ENCODE results near the gene ATP6AP1.

ATP6AP1 gene

GRCh38 chrX:154435171-154435733, 6.8 kb downstream of the ATP6AP1 start:
- Histone ChIP-seq H2BK5ac (ENCODE audit: low read length) (no peak overlapping the region), H3K18ac (ENCODE audit: low read length) (no peak overlapping the region), H2BK120ac (ENCODE audit: low read depth, low read length) (no peak overlapping the region), H3K4me2 (ENCODE audit: low read length) (no peak overlapping the region), H4K8ac (ENCODE audit: low read depth, low read length) (no peak overlapping the region), H3K56ac (ENCODE audit: low read length) (no peak overlapping the region), H3K79me1 (ENCODE audit: low read length) (peaks cover 5% of the 10 kb centered on the region), H3K79me2 (ENCODE audit: control insufficient read depth, insufficient read depth, low read length) (peaks cover 17% of the 10 kb centered on the region), H3K4me1 (ENCODE audit: control insufficient read depth, low read depth, low read length) (no peaks in the 10 kb centered on the region), H3K23ac (ENCODE audit: low read length) (no peak overlapping the region), H3K4ac (ENCODE audit: low read depth, low read length) (no peak overlapping the region), H3K27me3 (ENCODE audit: insufficient read depth, low read length, poor library complexity) (no peaks in the 10 kb centered on the region), H3K4me3 (ENCODE audit: low read length) (no peak overlapping the region), H2BK15ac (replicated peaks; ENCODE audit: low read depth) (no peak overlapping the region), H3K27ac (ENCODE audit: low read depth, low read length) (no peak overlapping the region), H2AK5ac (ENCODE audit: low read length) (no peak overlapping the region), H3K36me3 (ENCODE audit: control insufficient read depth, insufficient read depth, low read length) (peaks cover 2% of the 10 kb centered on the region), H4K5ac (ENCODE audit: low read length) (no peak overlapping the region), H3K9ac (ENCODE audit: low read length) (no peak overlapping the region)
- no peak for DNase-seq
- no CpG with 5 or more reads among the region's 19 CpGs for WGBS (ENCODE audit: extremely low coverage, insufficient coverage, low lambda C conversion rate)

DNA sequence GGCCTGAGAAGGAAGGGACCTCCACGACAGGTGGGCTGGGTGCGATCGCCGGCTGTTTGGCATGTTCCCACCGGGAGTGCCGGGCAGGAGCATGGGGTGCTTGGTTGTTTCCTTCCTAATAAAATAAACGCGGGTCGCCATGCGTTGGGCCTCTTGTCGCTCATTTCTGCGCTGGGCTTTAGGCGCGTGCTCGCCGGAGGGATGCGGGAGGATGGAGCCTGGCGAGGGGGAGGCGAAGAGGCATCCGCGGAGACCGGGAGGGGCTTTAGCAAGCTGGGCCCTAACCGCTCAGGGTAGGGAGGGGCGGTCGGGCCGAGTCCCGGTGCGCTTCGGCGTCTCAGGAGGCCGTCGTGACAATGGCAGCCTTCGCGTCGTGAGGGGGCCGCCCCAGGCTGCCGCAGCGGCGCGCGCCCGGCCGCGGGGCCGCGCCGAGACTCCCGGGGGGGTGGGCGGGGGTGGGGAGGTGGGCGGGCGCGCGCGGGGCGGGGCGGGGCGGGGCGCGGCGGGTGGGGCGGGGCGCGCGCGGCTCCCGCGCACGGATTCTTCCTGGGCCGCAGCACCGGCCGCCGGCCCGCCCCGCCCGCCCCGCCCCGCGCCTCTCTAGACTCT, 8.0 kb downstream of the ATP6AP1 start:
- peak overlapping the region; percentile 82 for H3K56ac ChIP-seq (ENCODE audit: low read length)
- no peak overlapping the region for H4K8ac ChIP-seq (ENCODE audit: low read depth, low read length)
- no peak overlapping the region for H4K5ac ChIP-seq (ENCODE audit: low read length)
- H2AK5ac ChIP-seq (ENCODE audit: low read length) = no peak overlapping the region
- no peaks in the 10 kb centered on the region for H3K4me1 ChIP-seq (ENCODE audit: control insufficient read depth, low read depth, low read length)
- peaks cover 17% of the 10 kb centered on the region for H3K79me2 ChIP-seq (ENCODE audit: control insufficient read depth, insufficient read depth, low read length)
- H3K4me3 ChIP-seq (ENCODE audit: low read length) = peak overlapping the region; percentile 26
- H3K27me3 ChIP-seq (ENCODE audit: insufficient read depth, low read length, poor library complexity) = no peaks in the 10 kb centered on the region
- peak overlapping the region; percentile 34 for H3K4me2 ChIP-seq (ENCODE audit: low read length)
- DNase-seq = peak; percentile 60
- no peak overlapping the region for H2BK120ac ChIP-seq (ENCODE audit: low read depth, low read length)
- H3K36me3 ChIP-seq (ENCODE audit: control insufficient read depth, insufficient read depth, low read length) = peaks cover 2% of the 10 kb centered on the region
- H3K4ac ChIP-seq (ENCODE audit: low read depth, low read length) = peak overlapping the region; percentile 92
- H3K27ac ChIP-seq (ENCODE audit: low read depth, low read length) = peak overlapping the region; percentile 87
- peak overlapping the region; percentile 98 for H3K18ac ChIP-seq (ENCODE audit: low read length)
- no peak overlapping the region for H3K23ac ChIP-seq (ENCODE audit: low read length)
- H2BK15ac ChIP-seq (replicated peaks; ENCODE audit: low read depth) = no peak overlapping the region
- H3K9ac ChIP-seq (ENCODE audit: low read length) = peak overlapping the region; percentile 86
- no peak overlapping the region for H2BK5ac ChIP-seq (ENCODE audit: low read length)
- peaks cover 5% of the 10 kb centered on the region for H3K79me1 ChIP-seq (ENCODE audit: low read length)
- no CpG with 5 or more reads among the region's 78 CpGs for WGBS (ENCODE audit: extremely low coverage, insufficient coverage, low lambda C conversion rate)

DNA sequence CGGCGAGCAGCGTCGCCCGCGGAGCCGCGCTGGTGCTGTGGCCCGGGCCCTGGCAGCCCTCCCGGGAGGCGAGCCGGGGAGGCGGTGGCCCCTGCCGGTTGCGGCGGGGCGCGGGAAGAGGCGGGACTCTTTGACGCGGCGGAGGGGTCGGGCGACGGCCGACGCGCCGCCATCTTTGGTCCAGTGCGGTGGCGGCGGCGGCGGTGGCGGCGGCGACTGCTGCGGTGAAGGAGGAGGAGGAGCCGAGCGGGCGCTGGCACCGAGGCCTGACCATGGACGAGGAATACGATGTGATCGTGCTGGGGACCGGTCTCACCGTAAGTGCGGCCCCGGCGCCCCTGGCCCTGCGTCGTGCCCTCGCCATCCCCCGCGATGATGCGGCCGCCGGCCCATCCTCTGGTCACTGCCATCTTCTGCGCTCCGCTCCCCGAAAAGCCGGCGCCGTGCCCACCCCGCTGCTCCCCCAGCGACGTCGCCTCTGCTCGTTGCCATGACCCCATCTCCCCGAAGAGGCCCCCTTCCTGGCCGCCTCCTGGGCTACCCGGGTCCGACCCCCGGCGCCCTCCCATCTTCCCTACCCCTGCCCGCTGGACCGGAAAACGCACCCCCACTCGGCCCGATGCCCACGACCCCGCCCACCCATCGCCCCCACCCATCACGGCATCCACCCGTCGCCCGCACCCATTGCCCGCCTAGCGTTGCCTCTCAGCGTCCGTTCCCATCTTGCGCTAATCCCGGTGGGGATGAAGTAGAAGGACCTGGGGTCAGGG, 8.7 kb downstream of the ATP6AP1 start, which contains the start of gene GDI1:
Gene GDI1, plus strand, starts transcription at position 172 of the 770 bp plus-strand sequence. Its CDS starts 101 bp downstream, at position 273.
- H4K8ac ChIP-seq (ENCODE audit: low read depth, low read length) = no peak within 1 kb of the TSS
- no peak within 1 kb of the TSS for H2BK120ac ChIP-seq (ENCODE audit: low read depth, low read length)
- H3K4ac ChIP-seq (ENCODE audit: low read depth, low read length) = peak within 1 kb of the TSS; percentile 92
- H3K4me3 ChIP-seq (ENCODE audit: low read length) = peak within 1 kb of the TSS; percentile 68
- WGBS (ENCODE audit: extremely low coverage, insufficient coverage, low lambda C conversion rate) = no CpG with 5 or more reads among the region's 93 CpGs
- no peak within 1 kb of the TSS for H4K5ac ChIP-seq (ENCODE audit: low read length)
- H2AK5ac ChIP-seq (ENCODE audit: low read length) = no peak within 1 kb of the TSS
- H3K27me3 ChIP-seq (ENCODE audit: insufficient read depth, low read length, poor library complexity) = no peaks in the 10 kb centered on the region
- peaks cover 2% of the 10 kb centered on the region for H3K36me3 ChIP-seq (ENCODE audit: control insufficient read depth, insufficient read depth, low read length)
- peak within 1 kb of the TSS; percentile 93 for H3K56ac ChIP-seq (ENCODE audit: low read length)
- no peaks in the 10 kb centered on the region for H3K4me1 ChIP-seq (ENCODE audit: control insufficient read depth, low read depth, low read length)
- peak within 1 kb of the TSS; percentile 98 for H3K18ac ChIP-seq (ENCODE audit: low read length)
- H3K23ac ChIP-seq (ENCODE audit: low read length) = no peak within 1 kb of the TSS
- H2BK5ac ChIP-seq (ENCODE audit: low read length) = no peak within 1 kb of the TSS
- peak; percentile 52 for DNase-seq
- peak within 1 kb of the TSS; percentile 87 for H3K27ac ChIP-seq (ENCODE audit: low read depth, low read length)
- peaks cover 5% of the 10 kb centered on the region for H3K79me1 ChIP-seq (ENCODE audit: low read length)
- H3K4me2 ChIP-seq (ENCODE audit: low read length) = peak within 1 kb of the TSS; percentile 39
- peak within 1 kb of the TSS; percentile 86 for H3K9ac ChIP-seq (ENCODE audit: low read length)
- peaks cover 17% of the 10 kb centered on the region for H3K79me2 ChIP-seq (ENCODE audit: control insufficient read depth, insufficient read depth, low read length)
- H2BK15ac ChIP-seq (replicated peaks; ENCODE audit: low read depth) = no peak within 1 kb of the TSS

- Histone ChIP-seq H4K8ac (ENCODE audit: low read depth, low read length) (no peak overlapping the region), H2BK15ac (replicated peaks; ENCODE audit: low read depth) (no peak overlapping the region), H3K4me3 (ENCODE audit: low read length) (peak overlapping the region; percentile 61), H2BK5ac (ENCODE audit: low read length) (no peak overlapping the region), H3K9ac (ENCODE audit: low read length) (peak overlapping the region; percentile 86), H3K4me1 (ENCODE audit: control insufficient read depth, low read depth, low read length) (no peaks in the 10 kb centered on the region), H3K36me3 (ENCODE audit: control insufficient read depth, insufficient read depth, low read length) (peaks cover 2% of the 10 kb centered on the region), H2AK5ac (ENCODE audit: low read length) (no peak overlapping the region), H3K18ac (ENCODE audit: low read length) (no peak overlapping the region), H3K4ac (ENCODE audit: low read depth, low read length) (no peak overlapping the region), H3K79me2 (ENCODE audit: control insufficient read depth, insufficient read depth, low read length) (peaks cover 17% of the 10 kb centered on the region), H2BK120ac (ENCODE audit: low read depth, low read length) (no peak overlapping the region), H3K79me1 (ENCODE audit: low read length) (peaks cover 5% of the 10 kb centered on the region), H3K23ac (ENCODE audit: low read length) (no peak overlapping the region), H4K5ac (ENCODE audit: low read length) (no peak overlapping the region), H3K4me2 (ENCODE audit: low read length) (peak overlapping the region; percentile 39), H3K27ac (ENCODE audit: low read depth, low read length) (no peak overlapping the region), H3K27me3 (ENCODE audit: insufficient read depth, low read length, poor library complexity) (no peaks in the 10 kb centered on the region), H3K56ac (ENCODE audit: low read length) (peak overlapping the region; percentile 88)
- no CpG with 5 or more reads among the region's 28 CpGs for WGBS (ENCODE audit: extremely low coverage, insufficient coverage, low lambda C conversion rate)
- no peak for DNase-seq
These were observed 9.8 kb downstream of the ATP6AP1 start for GRCh38 chrX:154437971-154438893.

DNA sequence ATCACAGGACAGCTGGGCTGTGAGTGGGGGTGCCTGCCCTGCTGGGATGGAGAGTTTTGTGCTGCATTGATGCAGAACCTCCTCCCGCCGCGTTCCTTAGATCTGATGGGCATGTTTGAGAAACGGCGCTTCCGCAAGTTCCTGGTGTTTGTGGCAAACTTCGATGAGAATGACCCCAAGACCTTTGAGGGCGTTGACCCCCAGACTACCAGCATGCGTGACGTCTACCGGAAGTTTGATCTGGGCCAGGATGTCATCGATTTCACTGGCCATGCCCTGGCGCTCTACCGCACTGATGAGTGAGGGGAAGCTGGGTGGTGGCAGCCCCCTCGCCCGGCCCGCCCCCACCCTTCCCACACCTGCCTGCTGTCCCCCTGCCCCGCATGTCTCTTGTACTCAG, 11.4 kb downstream of the ATP6AP1 start:
- Histone ChIP-seq H4K5ac (ENCODE audit: low read length) (no peak overlapping the region), H4K8ac (ENCODE audit: low read depth, low read length) (no peak overlapping the region), H2AK5ac (ENCODE audit: low read length) (no peak overlapping the region), H2BK15ac (replicated peaks; ENCODE audit: low read depth) (no peak overlapping the region), H3K79me2 (ENCODE audit: control insufficient read depth, insufficient read depth, low read length) (peaks cover 17% of the 10 kb centered on the region), H3K18ac (ENCODE audit: low read length) (no peak overlapping the region), H2BK5ac (ENCODE audit: low read length) (no peak overlapping the region), H3K4me1 (ENCODE audit: control insufficient read depth, low read depth, low read length) (no peaks in the 10 kb centered on the region), H3K4me3 (ENCODE audit: low read length) (no peak overlapping the region), H3K9ac (ENCODE audit: low read length) (no peak overlapping the region), H3K4ac (ENCODE audit: low read depth, low read length) (no peak overlapping the region), H2BK120ac (ENCODE audit: low read depth, low read length) (no peak overlapping the region), H3K23ac (ENCODE audit: low read length) (no peak overlapping the region), H3K27ac (ENCODE audit: low read depth, low read length) (no peak overlapping the region), H3K27me3 (ENCODE audit: insufficient read depth, low read length, poor library complexity) (no peaks in the 10 kb centered on the region), H3K79me1 (ENCODE audit: low read length) (peaks cover 5% of the 10 kb centered on the region), H3K56ac (ENCODE audit: low read length) (no peak overlapping the region), H3K4me2 (ENCODE audit: low read length) (no peak overlapping the region), H3K36me3 (ENCODE audit: control insufficient read depth, insufficient read depth, low read length) (peaks cover 2% of the 10 kb centered on the region)
- no CpG with 5 or more reads among the region's 18 CpGs for WGBS (ENCODE audit: extremely low coverage, insufficient coverage, low lambda C conversion rate)
- no peak for DNase-seq

Data from mesendoderm (in vitro differentiated cells).